K562 (cell line): ENCODE results near the gene KISS1R. TPM values are rescaled to one million over a fixed set of nuclear protein-coding genes. Genes with fewer than 3 reads are reported as not detected.

Experiments
- CEBPZ ChIP-seq: fragments of 150-350 bp; IDR thresholded peaks from 2 replicates; pipeline ENCODE4 v1.6.1; 2014; ENCODE audit warnings: low read depth, mild to moderate bottlenecking, low read length, borderline replicate concordance
- NR2C1 ChIP-seq, 2 experiments: fragments of 450-650 bp; IDR thresholded peaks; 2 replicates each; pipeline ENCODE4 v1.6.1; 2017; ENCODE audit warnings: mild to moderate bottlenecking in 2 of 2, antibody characterized with exemption in 1 of 2, inconsistent platforms in 1 of 2, missing compliant biosample characterization in 1 of 2, missing genetic modification characterization in 1 of 2
- POLR2AphosphoS2 ChIP-seq: IDR thresholded peaks from 2 replicates; pipeline ENCODE4 v1.6.1; 2012; ENCODE audit warnings: low read length, improper control_type of control experiment
- ZNF280B ChIP-seq: fragments of 250-450 bp; sonication (Bioruptor Pico); IDR thresholded peaks from 2 replicates; pipeline ENCODE4 v1.5.1; 2021; ENCODE audit warnings: mild to moderate bottlenecking
- polyA plus RNA-seq, 8 experiments: library from polyadenylated mRNA; depleted of rRNA in 4 of 8; stranded (reverse) in 5 of 8; unstranded in 3 of 8; fragments of >200 nt; fragmentation: Nextera tagmentation in 2 of 8; fragmentation: Illumina TruSeq in 1 of 8; extraction: Ambion mirVana in 2 of 8; extraction: Trizol in 1 of 8; gene quantifications; 2 replicates each; pipeline versions ENCODE4 v1.2.1 to v1.2.3, GENCODE V29; 2011 to 2014; ENCODE audit warnings: inconsistent platforms in 1 of 8, missing spikeins in 1 of 8
- total RNA-seq, 7 experiments: library from RNA; depleted of rRNA in 6 of 7; stranded (reverse); fragments of >200 nt in 6 of 7; fragmentation: Illumina TruSeq in 2 of 7; extraction: Trizol in 2 of 7; gene quantifications; 2 replicates each; pipeline versions ENCODE4 v1.2.1 to v1.2.3, GENCODE V29; 2011 to 2021; ENCODE audit warnings: low replicate concordance in 1 of 7
- TF ChIP-seq, protein P1 (sequence below), 2 experiments: IDR thresholded peaks; 2 replicates each; pipeline ENCODE4 v1.6.1; 2012; ENCODE audit warnings: improper control_type of control experiment in 2 of 2, low read depth in 2 of 2, low read length in 2 of 2, borderline replicate concordance in 1 of 2

KISS1R gene
- total and polyA plus RNA-seq, 9 of the 15 experiments (the other 6 are each of a cell fraction or from before 2014, with no cell fraction given) = 0.37 to 39.4 (median 2.0) TPM

DNA sequence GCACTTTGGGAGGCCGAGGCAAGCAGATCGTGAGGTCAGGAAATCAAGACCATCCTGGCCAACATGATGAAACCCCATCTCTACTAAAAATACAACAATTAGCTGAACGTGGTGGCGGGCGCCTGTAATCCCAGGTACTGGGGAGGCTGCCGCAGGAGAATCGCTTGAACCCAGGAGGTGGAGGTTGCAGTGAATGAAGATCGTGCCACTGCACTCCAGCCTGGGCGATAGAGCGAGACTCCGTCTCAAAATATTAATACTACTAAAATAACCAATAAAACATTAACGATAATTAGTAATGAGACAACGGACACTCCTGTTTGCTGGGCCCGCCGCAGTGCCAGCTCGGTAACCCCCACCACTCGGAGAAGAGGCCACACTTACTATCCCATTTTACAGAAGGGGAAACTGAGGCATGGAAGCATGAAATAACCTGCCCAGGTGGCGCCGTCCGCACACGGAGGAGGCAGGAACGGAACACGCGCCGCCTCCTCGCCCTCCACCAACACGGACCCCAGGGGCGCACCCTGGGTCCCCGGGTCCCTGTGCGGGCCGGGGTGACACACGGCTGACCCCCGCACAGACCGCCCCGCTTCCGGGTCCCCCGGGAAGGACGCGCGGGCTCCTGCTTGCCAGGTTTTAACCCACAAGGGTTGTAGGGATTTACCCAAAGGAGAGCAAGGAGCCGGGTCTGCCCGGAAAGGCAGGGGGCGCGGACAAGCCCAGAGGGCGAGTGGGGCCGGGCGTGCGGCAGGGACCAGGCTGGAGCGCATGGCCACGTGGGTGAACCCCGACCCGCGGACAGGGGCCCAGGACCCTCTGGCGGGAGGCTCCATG lies 5.7 kb upstream of the KISS1R start (continued):
- TF ChIP-seq ZNF280B (CRISPR knock-in tag) = no peak
- TF ChIP-seq, protein P1, sequence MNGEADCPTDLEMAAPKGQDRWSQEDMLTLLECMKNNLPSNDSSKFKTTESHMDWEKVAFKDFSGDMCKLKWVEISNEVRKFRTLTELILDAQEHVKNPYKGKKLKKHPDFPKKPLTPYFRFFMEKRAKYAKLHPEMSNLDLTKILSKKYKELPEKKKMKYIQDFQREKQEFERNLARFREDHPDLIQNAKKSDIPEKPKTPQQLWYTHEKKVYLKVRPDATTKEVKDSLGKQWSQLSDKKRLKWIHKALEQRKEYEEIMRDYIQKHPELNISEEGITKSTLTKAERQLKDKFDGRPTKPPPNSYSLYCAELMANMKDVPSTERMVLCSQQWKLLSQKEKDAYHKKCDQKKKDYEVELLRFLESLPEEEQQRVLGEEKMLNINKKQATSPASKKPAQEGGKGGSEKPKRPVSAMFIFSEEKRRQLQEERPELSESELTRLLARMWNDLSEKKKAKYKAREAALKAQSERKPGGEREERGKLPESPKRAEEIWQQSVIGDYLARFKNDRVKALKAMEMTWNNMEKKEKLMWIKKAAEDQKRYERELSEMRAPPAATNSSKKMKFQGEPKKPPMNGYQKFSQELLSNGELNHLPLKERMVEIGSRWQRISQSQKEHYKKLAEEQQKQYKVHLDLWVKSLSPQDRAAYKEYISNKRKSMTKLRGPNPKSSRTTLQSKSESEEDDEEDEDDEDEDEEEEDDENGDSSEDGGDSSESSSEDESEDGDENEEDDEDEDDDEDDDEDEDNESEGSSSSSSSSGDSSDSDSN (IDR thresholded peaks at IDR 0.05; ENCODE audit: borderline replicate concordance in 1 of 2, low read depth in 2 of 2, low read length in 2 of 2) = peak in 1 of 2 experiments; percentile 71; a peak in 1 of 4 replicates
- TF ChIP-seq NR2C1 (IDR thresholded peaks at IDR 0.05) = no peak
- TF ChIP-seq NR2C1 (tag; IDR thresholded peaks at IDR 0.05) = no peak
- TF ChIP-seq CEBPZ = no peak
- no peak for TF ChIP-seq POLR2AphosphoS2
